HCT116 (cell line): ENCODE data around the gene GAS2. TPM values are rescaled to one million over a fixed set of nuclear protein-coding genes. Genes with fewer than 3 reads are reported as not detected.

Experiments
- ATAC-seq: fragments of 200-7000 bp; cut with Tn5 transposase; 2 replicates; pipeline ENCODE4 v1.9.1; 2020; ENCODE audit warnings: mild to moderate bottlenecking, moderate library complexity
- BruUV-seq: library from RNA; stranded (reverse); fragments of 400-500 nt; replicated peaks from 2 replicates; lab custom pipeline; 2021; lab: Mats Ljungman, UMichigan
- CTCF ChIA-PET: fragments of 300-600 bp; sonication (Branson Sonifier 250); formaldehyde crosslinking; loops from one replicate; lab custom pipeline; 2021; ENCODE audit warnings: antibody characterized with exemption; lab: Charles Lee
- POLR2A ChIA-PET: fragments of 300-600, 350-600 bp; sonication (Branson Sonifier 250); formaldehyde crosslinking; loops from one replicate; lab custom pipeline; 2021; ENCODE audit warnings: antibody characterized with exemption; lab: Charles Lee
- RAD21 ChIA-PET, 2 experiments: fragments of 300-600 bp; sonication (Branson Sonifier 250); formaldehyde crosslinking; loops; one replicate each; lab custom pipeline; 2023; ENCODE audit warnings: low total read pairs in 2 of 2; ENCODE audit not compliant: uncharacterized antibody in 2 of 2, unreplicated experiment in 2 of 2, low non-redundant PET in 1 of 2; lab: Charles Lee
- DNase-seq: peaks from one replicate; pipeline ENCODE4 v3.0.0-alpha.2; 2010; ENCODE audit warnings: low read depth, low spot score
- H2AFZ ChIP-seq: fragments of 200-600 bp; shearing (Covaris generic), sonication (generic); 2 replicates; pipeline ENCODE4 v1.6.1; 2017; ENCODE audit warnings: low read depth, mixed run types, mixed read lengths, antibody characterized with exemption, low read length; ENCODE audit not compliant: poor library complexity, severe bottlenecking
- H3K27ac ChIP-seq: 2 replicates; pipeline ENCODE4 v1.5.1; 2012; ENCODE audit warnings: low read depth, low read length
- H3K27me3 ChIP-seq: fragments of 200-600 bp; sonication (generic); 2 replicates; pipeline ENCODE4 v1.6.1; 2016; ENCODE audit warnings: mixed run types, low read length, mixed read lengths; ENCODE audit not compliant: insufficient read depth
- H3K36me3 ChIP-seq, 2 experiments: fragments of 200-500 bp in 1 of 2; fragments of 200-600 bp in 1 of 2; sonication (Bioruptor generic) in 1 of 2; sonication (generic) in 1 of 2; 2 replicates each; pipeline versions ENCODE4 v1.5.1 to v1.6.1; 2014 to 2016; ENCODE audit warnings: low read length in 2 of 2, inconsistent platforms in 1 of 2, mixed read lengths in 1 of 2, mixed run types in 1 of 2; ENCODE audit not compliant: insufficient read depth in 2 of 2, control insufficient read depth in 1 of 2
- H3K4me1 ChIP-seq, 2 experiments: fragments of 200-600 bp in 1 of 2; sonication (generic) in 1 of 2; 2 replicates each; pipeline versions ENCODE4 v1.5.1 to v1.6.1; 2012 to 2017; ENCODE audit warnings: low read length in 2 of 2, inconsistent platforms in 1 of 2, mild to moderate bottlenecking in 1 of 2, mixed read lengths in 1 of 2, mixed run types in 1 of 2, moderate library complexity in 1 of 2; ENCODE audit not compliant: insufficient read depth in 2 of 2, control insufficient read depth in 1 of 2
- H3K4me2 ChIP-seq: fragments of 200-600 bp; sonication (generic); 2 replicates; pipeline ENCODE4 v1.6.1; 2017; ENCODE audit warnings: mixed run types, low read length, mixed read lengths
- H3K4me3 ChIP-seq, 2 experiments: fragments of 200-600 bp in 1 of 2; sonication (generic) in 1 of 2; replicated peaks in 1 of 2; 2 replicates each; pipeline ENCODE4 v1.5.1; 2011 to 2016; ENCODE audit warnings: low read length in 2 of 2, control low read depth in 1 of 2, low read depth in 1 of 2, mild to moderate bottlenecking in 1 of 2, mixed read lengths in 1 of 2, mixed run types in 1 of 2
- H3K79me2 ChIP-seq: fragments of 200-600 bp; sonication (generic); 2 replicates; pipeline ENCODE4 v1.6.1; 2017; ENCODE audit warnings: mild to moderate bottlenecking, mixed run types, low read length, moderate library complexity, mixed read lengths; ENCODE audit not compliant: insufficient read depth
- H3K9ac ChIP-seq: fragments of 200-600 bp; sonication (generic); 2 replicates; pipeline ENCODE4 v1.6.1; 2016; ENCODE audit warnings: low read length, mixed read lengths
- H3K9me2 ChIP-seq: fragments of 200-600 bp; sonication (generic), shearing (Covaris generic); 2 replicates; pipeline ENCODE4 v1.6.1; 2017; ENCODE audit warnings: mixed run types, mild to moderate bottlenecking, moderate library complexity; ENCODE audit not compliant: insufficient read depth
- H3K9me3 ChIP-seq, 2 experiments: fragments of 200-500 bp in 1 of 2; fragments of 200-600 bp in 1 of 2; sonication (Bioruptor generic) in 1 of 2; sonication (generic) in 1 of 2; 2 replicates each; pipeline ENCODE4 v1.6.1; 2014 to 2017; ENCODE audit warnings: low read length in 2 of 2, mixed read lengths in 2 of 2, inconsistent platforms in 1 of 2, low read depth in 1 of 2, mild to moderate bottlenecking in 1 of 2, mixed run types in 1 of 2, moderate library complexity in 1 of 2; ENCODE audit not compliant: control insufficient read depth in 1 of 2, insufficient read depth in 1 of 2
- H4K20me1 ChIP-seq: fragments of 200-600 bp; sonication (generic), shearing (Covaris generic); 2 replicates; pipeline ENCODE4 v1.6.1; 2017; ENCODE audit warnings: mixed run types, mild to moderate bottlenecking, moderate library complexity; ENCODE audit not compliant: insufficient read depth
- ATF3 ChIP-seq: IDR thresholded peaks from 2 replicates; pipeline ENCODE4 v1.6.1; 2012
- CBX3 ChIP-seq: IDR thresholded peaks from 2 replicates; pipeline ENCODE4 v1.6.1; 2012; ENCODE audit warnings: low read depth
- CEBPB ChIP-seq: IDR thresholded peaks from 2 replicates; pipeline ENCODE4 v1.6.1; 2012; ENCODE audit warnings: low read depth
- EGR1 ChIP-seq: IDR thresholded peaks from 2 replicates; pipeline ENCODE4 v1.6.1; 2012; ENCODE audit warnings: low read depth
- ELF1 ChIP-seq: IDR thresholded peaks from 2 replicates; pipeline ENCODE4 v1.6.1; 2012; ENCODE audit warnings: low read depth, borderline replicate concordance
- EZH2 ChIP-seq: fragments of 200-600 bp; sonication (generic); IDR thresholded peaks from 2 replicates; pipeline ENCODE4 v1.6.1; 2017; ENCODE audit warnings: antibody characterized with exemption, mixed run types
- EZH2phosphoT487 ChIP-seq: fragments of 200-600 bp; IDR thresholded peaks from 2 replicates; pipeline ENCODE4 v1.6.1; 2018; ENCODE audit warnings: antibody characterized with exemption, borderline replicate concordance
- JUND ChIP-seq: IDR thresholded peaks from 2 replicates; pipeline ENCODE4 v1.6.1; 2012
- POLR2A ChIP-seq: IDR thresholded peaks from 2 replicates; pipeline ENCODE4 v1.7.0; 2011; ENCODE audit warnings: borderline replicate concordance; ENCODE audit not compliant: insufficient read depth, insufficient read length; ENCODE audit errors: extremely low read depth
- POLR2AphosphoS5 ChIP-seq: IDR thresholded peaks from 2 replicates; pipeline ENCODE4 v1.6.1; 2011; ENCODE audit warnings: mild to moderate bottlenecking, low read depth, low read length, moderate library complexity
- SIN3A ChIP-seq: IDR thresholded peaks from 2 replicates; pipeline ENCODE4 v1.6.1; 2012; ENCODE audit warnings: low read depth
- SP1 ChIP-seq: IDR thresholded peaks from 2 replicates; pipeline ENCODE4 v1.6.1; 2012; ENCODE audit warnings: low read depth
- YY1 ChIP-seq: IDR thresholded peaks from 2 replicates; pipeline ENCODE4 v1.6.1; 2011; ENCODE audit warnings: low read length, low read depth, moderate library complexity, mild to moderate bottlenecking; ENCODE audit not compliant: insufficient replicate concordance; ENCODE audit errors: extremely low read depth
- ZBTB33 ChIP-seq: IDR thresholded peaks from 2 replicates; pipeline ENCODE4 v1.6.1; 2011; ENCODE audit warnings: mild to moderate bottlenecking, low read length, moderate library complexity; ENCODE audit not compliant: insufficient replicate concordance; ENCODE audit errors: extremely low read depth
- ZNF274 ChIP-seq: fragments of 200-500 bp; sonication (Bioruptor generic); IDR thresholded peaks from 2 replicates; pipeline ENCODE4 v1.6.1; 2014; ENCODE audit warnings: mild to moderate bottlenecking, low read depth, low read length, inconsistent platforms
- intact Hi-C: fragments of 100-400 bp; cut with micrococcal nuclease; formaldehyde crosslinking; loops from 2 replicates; pipeline ENCODE4 v1.10.0; 2022
- total RNA-seq: library from RNA; stranded (reverse); gene quantifications from one replicate; pipeline ENCODE4 v1.2.1, GENCODE V29; 2021; ENCODE audit not compliant: unreplicated experiment
- TF ChIP-seq, protein P1 (sequence below): IDR thresholded peaks from 2 replicates; pipeline ENCODE4 v1.6.1; 2012; ENCODE audit warnings: low read depth
- TF ChIP-seq, protein P2 (sequence below), 3 experiments: fragments of 200-600 bp in 1 of 3; sonication (generic) in 1 of 3; IDR thresholded peaks in 2 of 3; conservative IDR thresholded peaks in 1 of 3; 2 replicates each; pipeline ENCODE4 v1.5.1; 2012 to 2017; ENCODE audit warnings: low read depth in 2 of 3, low read length in 2 of 3, antibody characterized with exemption in 1 of 3, borderline replicate concordance in 1 of 3, control low read depth in 1 of 3, mild to moderate bottlenecking in 1 of 3, mixed read lengths in 1 of 3, mixed run types in 1 of 3, moderate library complexity in 1 of 3; ENCODE audit not compliant: insufficient read depth in 1 of 3

Gene GAS2
- total RNA-seq, 1 experiment from 2014 or later = not detected

DNA sequence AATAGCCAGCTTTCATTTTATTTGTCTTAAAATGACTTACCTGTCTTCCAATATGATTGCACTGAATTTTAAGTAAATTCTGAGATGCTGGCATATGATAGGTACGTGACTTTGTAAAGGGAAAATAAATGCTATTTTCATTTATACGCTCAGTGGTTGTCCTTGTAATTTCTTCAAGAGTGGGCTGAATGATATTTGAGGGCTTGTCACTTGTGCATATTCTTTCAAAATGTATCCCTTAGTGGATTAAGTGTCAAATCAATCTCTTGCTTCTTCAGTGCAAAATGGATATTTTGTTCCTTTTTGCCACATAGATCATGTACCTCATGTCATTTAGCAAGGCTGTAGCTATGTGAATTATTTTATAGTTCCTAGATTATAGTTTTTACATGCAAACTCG, 56.9 kb downstream of the GAS2 start:
- no peak overlapping the region for H3K9ac ChIP-seq
- no peak overlapping the region for H3K27ac ChIP-seq
- no peaks in the 10 kb centered on the region for H3K4me1 ChIP-seq
- TF ChIP-seq ZNF274 (no peak), EZH2phosphoT487 (no peak), CEBPB (no peak), JUND (no peak), POLR2AphosphoS5 (no peak), ELF1 (no peak), CBX3 (no peak), ZBTB33 (no peak), SP1 (no peak), EGR1 (no peak), SIN3A (no peak), EZH2 (no peak), POLR2A (no peak), ATF3 (no peak), YY1 (no peak)
- TF ChIP-seq, protein P1, sequence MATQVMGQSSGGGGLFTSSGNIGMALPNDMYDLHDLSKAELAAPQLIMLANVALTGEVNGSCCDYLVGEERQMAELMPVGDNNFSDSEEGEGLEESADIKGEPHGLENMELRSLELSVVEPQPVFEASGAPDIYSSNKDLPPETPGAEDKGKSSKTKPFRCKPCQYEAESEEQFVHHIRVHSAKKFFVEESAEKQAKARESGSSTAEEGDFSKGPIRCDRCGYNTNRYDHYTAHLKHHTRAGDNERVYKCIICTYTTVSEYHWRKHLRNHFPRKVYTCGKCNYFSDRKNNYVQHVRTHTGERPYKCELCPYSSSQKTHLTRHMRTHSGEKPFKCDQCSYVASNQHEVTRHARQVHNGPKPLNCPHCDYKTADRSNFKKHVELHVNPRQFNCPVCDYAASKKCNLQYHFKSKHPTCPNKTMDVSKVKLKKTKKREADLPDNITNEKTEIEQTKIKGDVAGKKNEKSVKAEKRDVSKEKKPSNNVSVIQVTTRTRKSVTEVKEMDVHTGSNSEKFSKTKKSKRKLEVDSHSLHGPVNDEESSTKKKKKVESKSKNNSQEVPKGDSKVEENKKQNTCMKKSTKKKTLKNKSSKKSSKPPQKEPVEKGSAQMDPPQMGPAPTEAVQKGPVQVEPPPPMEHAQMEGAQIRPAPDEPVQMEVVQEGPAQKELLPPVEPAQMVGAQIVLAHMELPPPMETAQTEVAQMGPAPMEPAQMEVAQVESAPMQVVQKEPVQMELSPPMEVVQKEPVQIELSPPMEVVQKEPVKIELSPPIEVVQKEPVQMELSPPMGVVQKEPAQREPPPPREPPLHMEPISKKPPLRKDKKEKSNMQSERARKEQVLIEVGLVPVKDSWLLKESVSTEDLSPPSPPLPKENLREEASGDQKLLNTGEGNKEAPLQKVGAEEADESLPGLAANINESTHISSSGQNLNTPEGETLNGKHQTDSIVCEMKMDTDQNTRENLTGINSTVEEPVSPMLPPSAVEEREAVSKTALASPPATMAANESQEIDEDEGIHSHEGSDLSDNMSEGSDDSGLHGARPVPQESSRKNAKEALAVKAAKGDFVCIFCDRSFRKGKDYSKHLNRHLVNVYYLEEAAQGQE = no peak
- TF ChIP-seq, protein P2, sequence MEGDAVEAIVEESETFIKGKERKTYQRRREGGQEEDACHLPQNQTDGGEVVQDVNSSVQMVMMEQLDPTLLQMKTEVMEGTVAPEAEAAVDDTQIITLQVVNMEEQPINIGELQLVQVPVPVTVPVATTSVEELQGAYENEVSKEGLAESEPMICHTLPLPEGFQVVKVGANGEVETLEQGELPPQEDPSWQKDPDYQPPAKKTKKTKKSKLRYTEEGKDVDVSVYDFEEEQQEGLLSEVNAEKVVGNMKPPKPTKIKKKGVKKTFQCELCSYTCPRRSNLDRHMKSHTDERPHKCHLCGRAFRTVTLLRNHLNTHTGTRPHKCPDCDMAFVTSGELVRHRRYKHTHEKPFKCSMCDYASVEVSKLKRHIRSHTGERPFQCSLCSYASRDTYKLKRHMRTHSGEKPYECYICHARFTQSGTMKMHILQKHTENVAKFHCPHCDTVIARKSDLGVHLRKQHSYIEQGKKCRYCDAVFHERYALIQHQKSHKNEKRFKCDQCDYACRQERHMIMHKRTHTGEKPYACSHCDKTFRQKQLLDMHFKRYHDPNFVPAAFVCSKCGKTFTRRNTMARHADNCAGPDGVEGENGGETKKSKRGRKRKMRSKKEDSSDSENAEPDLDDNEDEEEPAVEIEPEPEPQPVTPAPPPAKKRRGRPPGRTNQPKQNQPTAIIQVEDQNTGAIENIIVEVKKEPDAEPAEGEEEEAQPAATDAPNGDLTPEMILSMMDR (IDR thresholded peaks at IDR 0.05 in 2 of 3, conservative IDR thresholded peaks at IDR 0.05 in 1 of 3; ENCODE audit: borderline replicate concordance in 1 of 3, insufficient read depth in 1 of 3, low read depth in 2 of 3, low read length in 2 of 3) = no peak
- peaks cover 30% of the 10 kb centered on the region for H3K27me3 ChIP-seq
- H2AFZ ChIP-seq = no peak overlapping the region
- H3K4me3 ChIP-seq = no peak overlapping the region
- CTCF ChIA-PET = no interaction called here
- no peak for ATAC-seq
- no peaks in the 10 kb centered on the region for H3K9me2 ChIP-seq
- BruUV-seq = no TSS peak
- no peaks in the 10 kb centered on the region for H4K20me1 ChIP-seq
- POLR2A ChIA-PET = no interaction called here
- no peaks in the 10 kb centered on the region for H3K79me2 ChIP-seq
- H3K4me2 ChIP-seq = no peak overlapping the region
- DNase-seq = no peak
- no peaks in the 10 kb centered on the region for H3K9me3 ChIP-seq
- RAD21 ChIA-PET = no interaction called here
- intact Hi-C loops = no loop called here
- no peaks in the 10 kb centered on the region for H3K36me3 ChIP-seq
